ENCODE results near the gene RNF144B.

- TF ChIP-seq, protein P1, sequence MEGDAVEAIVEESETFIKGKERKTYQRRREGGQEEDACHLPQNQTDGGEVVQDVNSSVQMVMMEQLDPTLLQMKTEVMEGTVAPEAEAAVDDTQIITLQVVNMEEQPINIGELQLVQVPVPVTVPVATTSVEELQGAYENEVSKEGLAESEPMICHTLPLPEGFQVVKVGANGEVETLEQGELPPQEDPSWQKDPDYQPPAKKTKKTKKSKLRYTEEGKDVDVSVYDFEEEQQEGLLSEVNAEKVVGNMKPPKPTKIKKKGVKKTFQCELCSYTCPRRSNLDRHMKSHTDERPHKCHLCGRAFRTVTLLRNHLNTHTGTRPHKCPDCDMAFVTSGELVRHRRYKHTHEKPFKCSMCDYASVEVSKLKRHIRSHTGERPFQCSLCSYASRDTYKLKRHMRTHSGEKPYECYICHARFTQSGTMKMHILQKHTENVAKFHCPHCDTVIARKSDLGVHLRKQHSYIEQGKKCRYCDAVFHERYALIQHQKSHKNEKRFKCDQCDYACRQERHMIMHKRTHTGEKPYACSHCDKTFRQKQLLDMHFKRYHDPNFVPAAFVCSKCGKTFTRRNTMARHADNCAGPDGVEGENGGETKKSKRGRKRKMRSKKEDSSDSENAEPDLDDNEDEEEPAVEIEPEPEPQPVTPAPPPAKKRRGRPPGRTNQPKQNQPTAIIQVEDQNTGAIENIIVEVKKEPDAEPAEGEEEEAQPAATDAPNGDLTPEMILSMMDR (IDR thresholded peaks at IDR 0.05; ENCODE audit: insufficient read depth, low read length): no peak
- no peak for TF ChIP-seq POLR2AphosphoS5 (IDR thresholded peaks at IDR 0.05; ENCODE audit: low read depth)
- no peak for TF ChIP-seq REST (IDR thresholded peaks at IDR 0.05; ENCODE audit: insufficient replicate concordance, low read depth)
These were observed 25.0 kb upstream of the RNF144B start for GRCh38 chr6:18362058-18362561.

All from HL-60 (cell line).